ENCODE measurements around the gene PYDC2.

- TF ChIP-seq CTCF (IDR thresholded peaks at IDR 0.05): no peak
- no peak for TF ChIP-seq ZNF532 (CRISPR knock-in tag; IDR thresholded peaks at IDR 0.05; ENCODE audit: borderline replicate concordance)
- TF ChIP-seq CREM (CRISPR knock-in tag; IDR thresholded peaks at IDR 0.05): no peak
- no peak for TF ChIP-seq ATF2 (CRISPR knock-in tag; IDR thresholded peaks at IDR 0.05; ENCODE audit: borderline replicate concordance, low read depth)
- TF ChIP-seq MAX (CRISPR knock-in tag; IDR thresholded peaks at IDR 0.05): no peak
- TF ChIP-seq ESRRA (CRISPR knock-in tag; IDR thresholded peaks at IDR 0.05; ENCODE audit: borderline replicate concordance): no peak
- no peak for TF ChIP-seq ELF4 (CRISPR knock-in tag; IDR thresholded peaks at IDR 0.05; ENCODE audit: low read depth)
- TF ChIP-seq MYBL2 (CRISPR knock-in tag; IDR thresholded peaks at IDR 0.05): no peak
- no peak for TF ChIP-seq KAT7 (CRISPR knock-in tag; IDR thresholded peaks at IDR 0.05; ENCODE audit: borderline replicate concordance)
Observed at GRCh38 chr3:191493336-191493735, 32.4 kb downstream of the PYDC2 start.
